Left lobe of liver (tissue), 2 donors: ENCODE measurements around the gene ALS2CL. TPM values are rescaled to one million over a fixed set of nuclear protein-coding genes. Genes with fewer than 3 reads are reported as not detected.

Experiments
- ATAC-seq: fragments of 200-7000 bp; cut with Tn5 transposase; one replicate; pipeline ENCODE4 v1.9.1; 2020; ENCODE audit warnings: mild to moderate bottlenecking, moderate library complexity
- DNase-seq: peaks from one replicate; pipeline ENCODE4 v3.0.0-alpha.2; 2020; ENCODE audit warnings: low spot score
- total RNA-seq: library from RNA; stranded (reverse); gene quantifications from one replicate; pipeline ENCODE4 v1.2.1, GENCODE V29; 2021
- donor health status: DM: no; HTN: no; CAD: no; lungs with moderate emphysema.
- donor health status: DM: no; HTN: yes; CAD: no.

Gene ALS2CL
- total RNA-seq, 1 donor from 2014 or later, result 24.2 TPM

DNA sequence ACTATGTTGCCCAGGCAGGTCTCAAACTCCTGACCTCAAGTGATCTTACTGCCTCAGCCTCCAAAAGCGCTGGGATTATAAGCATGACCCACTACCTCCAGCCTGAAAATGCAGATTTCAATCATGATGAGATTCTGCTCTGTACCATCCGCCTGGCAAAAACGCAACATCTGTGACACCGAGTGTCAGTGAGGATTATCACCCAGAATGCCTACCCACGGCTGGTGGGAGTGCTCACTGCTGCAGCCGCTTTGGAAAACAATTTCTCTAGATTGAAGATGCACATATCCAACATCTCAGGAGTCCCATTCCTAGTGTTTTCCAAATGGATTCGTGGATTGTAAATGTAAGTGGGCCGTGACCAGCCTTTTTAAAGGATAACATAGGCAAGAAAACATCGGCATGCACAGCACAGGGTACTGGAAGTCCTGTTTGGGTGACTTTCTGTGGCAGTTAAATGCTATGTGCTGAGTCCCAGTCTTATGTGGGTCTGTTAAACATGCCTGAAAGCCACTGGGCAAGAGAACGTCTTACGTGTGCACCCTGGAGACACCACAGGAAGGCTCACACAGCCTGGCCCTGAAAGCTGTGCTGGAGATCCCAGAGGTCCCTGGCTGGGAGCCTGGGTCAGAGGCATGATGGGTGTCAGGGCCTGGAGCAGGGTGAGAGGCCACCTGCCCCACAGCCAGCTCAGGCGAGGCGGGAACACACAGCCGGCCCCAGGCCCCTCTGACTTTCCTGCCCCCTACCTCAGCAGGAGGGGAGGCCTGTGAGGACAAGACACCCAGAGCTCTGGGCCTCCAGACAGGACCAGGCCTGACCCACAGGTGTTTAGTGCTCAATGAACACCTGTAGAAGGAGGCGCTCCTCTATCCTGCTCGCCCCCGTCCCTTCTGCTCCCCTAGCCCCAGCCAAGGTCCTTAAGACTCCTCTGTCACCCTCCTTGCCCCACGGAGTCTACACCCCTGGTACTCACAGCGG lies 23.3 kb upstream of the ALS2CL start:
- DNase-seq, result peak; percentile 33
- ATAC-seq, result no peak

DNA sequence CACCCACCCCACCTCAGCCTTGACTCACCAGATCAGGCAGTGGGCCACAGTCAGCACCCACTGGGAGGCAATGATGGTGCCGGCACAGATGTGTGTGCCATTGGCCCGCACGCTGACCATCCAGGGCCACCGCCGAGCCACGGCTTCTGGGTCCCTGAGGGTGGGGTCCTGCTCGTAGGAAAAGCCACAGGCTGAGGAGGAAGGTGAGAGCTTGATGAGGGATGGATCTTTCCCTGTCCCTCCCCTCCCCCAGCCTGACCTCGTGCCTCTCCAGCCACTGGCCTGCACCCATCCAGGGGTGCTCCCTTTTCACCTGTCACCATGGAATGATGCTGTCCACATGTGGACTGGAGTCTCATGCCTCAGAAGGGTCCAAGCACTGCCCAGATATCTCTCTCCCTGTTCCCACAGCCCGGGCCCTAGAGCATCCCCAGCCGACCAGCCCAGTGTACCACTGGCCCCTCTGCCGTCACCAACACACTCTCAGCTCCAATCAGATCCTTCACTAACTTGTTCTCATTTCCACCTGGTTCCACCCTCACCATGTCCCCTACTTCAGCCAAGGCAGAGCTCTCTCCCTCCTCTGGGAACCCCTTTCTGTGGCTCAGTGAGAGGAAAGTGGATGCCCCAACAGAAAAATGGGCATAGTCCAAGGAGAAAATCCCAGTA lies 22.2 kb upstream of the ALS2CL start:
- DNase-seq (peak; percentile 29), ATAC-seq (no peak)

DNA sequence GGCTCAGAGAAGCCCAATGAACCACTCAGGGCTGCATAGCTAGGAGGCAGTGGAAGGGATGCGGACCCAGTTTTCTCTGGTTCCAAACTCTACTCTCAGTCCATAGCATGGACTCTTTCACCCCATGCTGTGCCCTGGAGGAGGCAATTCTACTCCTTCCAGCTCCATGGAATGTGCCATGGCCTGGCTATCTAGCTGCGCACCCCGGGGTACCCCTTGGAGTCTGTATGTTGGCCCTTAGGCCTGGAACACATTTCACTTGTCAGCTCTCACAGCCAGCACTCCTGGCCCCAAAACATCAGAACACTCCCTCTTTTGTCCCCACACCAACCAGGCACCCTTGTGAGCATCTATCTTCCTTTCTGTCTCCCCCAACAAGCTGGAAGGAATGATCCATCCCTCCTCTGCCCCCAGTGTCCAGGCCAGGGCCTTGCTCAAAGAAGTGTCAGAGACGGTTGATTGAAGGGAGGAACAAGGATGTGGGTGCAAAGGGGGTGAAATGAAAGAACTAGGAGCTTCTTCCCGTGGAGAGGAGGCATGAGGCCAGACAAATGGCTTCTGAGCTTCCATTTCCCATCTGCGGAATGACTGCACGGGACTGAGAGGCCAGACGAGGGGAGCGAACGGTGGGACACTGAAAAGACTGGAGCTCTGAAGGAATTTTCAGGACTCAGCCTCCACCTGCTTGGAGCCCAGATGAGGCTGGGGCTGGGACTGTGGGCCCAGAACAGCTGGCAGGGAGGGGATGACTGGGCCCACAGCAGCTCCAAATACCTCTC lies 21.4 kb upstream of the ALS2CL start:
- ATAC-seq, result no peak
- DNase-seq, result peak; percentile 21

DNA sequence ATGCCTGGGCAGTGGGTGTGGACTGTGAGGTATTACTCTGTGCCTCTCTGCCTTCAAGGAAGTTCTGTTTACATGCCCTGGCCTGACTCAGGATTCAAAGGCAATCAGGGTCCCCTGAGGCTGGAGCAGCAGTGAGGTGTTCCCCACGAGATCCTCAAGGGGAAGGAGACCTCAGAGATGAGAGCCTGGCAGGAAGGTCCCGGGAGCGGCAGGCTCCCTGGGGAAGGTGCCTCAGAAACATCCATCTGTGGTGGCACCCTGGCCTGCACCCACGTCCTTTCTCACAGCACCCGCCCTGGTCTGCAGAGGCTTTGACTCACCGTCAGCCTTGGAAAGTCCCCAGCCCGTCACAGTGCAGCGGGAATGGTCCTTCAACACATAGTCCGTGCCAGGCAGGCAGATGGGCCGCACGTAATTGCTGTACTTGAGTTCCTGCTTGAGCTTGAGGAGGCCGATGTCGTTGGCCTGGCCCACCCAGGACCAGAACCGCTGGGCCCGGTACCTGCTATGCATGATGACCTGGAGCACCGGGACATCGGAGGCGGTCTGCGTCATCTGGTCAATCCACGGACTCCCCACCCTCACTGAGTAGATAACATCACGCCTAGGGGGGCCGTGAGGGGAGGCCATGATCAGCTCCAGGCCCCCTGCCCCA lies 20.5 kb upstream of the ALS2CL start:
- ATAC-seq (no peak), DNase-seq (peak; percentile 35)

DNA sequence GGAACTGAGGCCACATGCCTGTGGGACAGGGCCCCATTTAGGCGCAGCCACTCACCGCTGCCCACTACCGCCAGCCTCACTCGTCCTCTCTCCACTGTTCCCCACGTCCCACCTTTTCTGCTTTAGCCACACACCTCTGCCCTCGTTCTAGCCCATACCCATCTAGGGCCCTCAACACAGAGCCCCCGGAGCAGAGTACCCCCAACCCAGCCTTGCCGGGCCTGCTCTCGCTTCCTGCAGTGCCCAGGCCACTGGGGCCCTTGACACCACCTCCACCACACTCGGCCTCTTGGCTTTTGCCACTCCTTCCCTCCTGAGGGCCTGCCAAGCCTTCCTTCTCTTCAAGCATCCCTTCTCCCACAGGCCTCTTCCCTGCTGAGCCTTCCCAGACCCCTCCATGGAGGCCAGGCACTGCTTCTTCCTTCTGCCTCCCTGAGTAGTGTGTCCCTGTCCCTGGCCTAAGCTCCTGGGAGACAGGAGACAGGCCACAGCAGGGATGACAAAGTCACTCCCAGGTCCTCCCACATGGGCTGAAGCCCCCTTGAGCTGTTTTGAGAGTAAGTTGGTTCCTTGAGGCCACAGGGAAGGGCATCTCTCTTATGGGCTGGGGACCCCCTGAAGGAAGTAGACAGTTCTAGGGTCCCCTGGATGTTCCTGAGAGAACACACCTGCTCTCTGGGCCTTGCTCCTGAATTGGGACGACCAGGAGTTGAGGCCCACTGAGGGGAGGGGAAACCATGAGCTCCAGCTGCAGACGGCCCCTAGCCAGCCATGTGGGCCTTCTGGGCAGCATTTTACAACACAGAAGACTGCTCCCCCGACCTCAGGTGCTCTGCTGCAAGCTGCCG lies 19.8 kb upstream of the ALS2CL start:
- peak; percentile 34 for DNase-seq

DNA sequence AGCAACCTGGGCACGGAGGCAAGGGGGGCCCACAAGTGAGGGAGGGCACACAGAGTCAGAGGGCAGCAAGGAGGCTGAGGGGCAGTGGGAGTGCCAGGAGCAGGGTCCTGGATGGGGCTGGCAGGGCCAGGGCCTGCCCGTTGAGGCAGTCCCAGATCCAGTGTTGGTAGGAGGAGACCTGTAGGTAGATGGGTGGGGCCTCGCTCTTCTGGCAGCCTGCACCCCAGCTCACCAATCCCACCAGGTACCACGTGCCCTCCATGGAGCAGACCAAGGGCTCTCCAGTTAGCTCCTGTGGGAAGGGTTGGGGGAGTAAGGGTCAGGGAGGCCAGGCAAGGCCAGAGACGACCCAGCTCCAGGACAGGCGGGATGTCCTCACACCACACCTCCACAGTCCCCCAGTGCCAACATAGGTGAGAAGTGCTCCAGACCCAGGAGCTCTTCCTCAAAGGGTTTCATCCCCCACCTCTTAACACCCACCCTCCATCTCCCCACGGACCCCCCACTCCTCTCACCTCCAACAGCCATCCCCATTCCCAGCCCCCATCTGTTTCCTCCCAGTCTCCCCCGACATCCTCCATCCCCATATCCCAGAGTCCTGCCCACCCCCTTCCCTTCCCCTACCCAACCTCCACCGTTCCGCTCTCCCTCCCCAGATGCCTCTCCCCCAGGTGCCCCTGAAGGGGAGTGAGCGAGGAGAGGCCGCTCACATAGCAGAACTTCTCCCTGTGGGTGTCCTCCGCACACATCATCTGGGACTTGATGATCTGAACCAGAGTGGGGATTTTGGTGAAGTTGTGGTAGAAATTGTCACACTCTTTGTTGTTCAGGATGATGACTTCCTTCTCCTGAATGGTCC lies 18.9 kb upstream of the ALS2CL start:
- no peak for ATAC-seq
- DNase-seq, result peak; percentile 37

More for the DNA sequence above, 19.8 kb upstream of the ALS2CL start:
- no peak for ATAC-seq

DNA sequence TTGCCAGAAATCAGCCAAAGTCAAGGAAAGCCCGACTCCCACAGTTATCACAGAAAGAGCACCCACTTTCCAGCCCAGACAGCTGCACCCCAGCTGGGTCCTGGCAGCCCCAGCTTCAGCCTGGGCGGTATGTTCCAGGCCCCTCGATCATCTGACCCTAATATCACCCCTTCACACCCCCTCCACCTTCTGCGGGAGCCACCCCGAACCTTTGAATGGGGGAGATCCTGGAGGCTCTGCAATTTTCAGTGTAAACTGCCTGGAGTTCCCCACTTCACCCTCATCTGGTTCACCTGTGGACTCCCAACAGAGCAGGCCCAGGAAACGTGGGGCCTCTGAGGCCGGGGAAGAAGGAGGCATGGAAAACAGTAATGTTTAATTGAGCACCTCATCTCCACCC lies 18.3 kb upstream of the ALS2CL start:
- no peak for ATAC-seq
- peak; percentile 36 for DNase-seq

DNA sequence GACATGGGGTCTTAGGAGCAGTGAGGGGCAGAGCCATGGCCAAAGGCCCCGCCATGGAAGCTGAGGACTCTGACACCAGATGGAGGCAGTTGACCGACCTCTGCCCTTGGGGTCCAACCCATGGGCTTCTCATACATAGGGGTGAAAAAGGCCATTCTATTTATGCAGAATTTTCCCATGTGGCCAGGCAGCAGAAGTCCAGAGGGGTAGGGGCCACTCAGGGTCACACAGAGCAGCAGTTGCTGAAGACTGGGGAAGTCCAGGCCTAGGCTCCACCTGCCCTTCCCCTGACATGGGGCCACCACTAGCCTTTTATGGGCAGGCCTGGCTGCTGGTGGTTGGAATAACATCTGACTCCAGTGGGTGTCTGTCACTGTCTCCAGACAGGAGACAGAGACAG lies 17.8 kb upstream of the ALS2CL start:
- no peak for ATAC-seq
- peak; percentile 35 for DNase-seq

DNA sequence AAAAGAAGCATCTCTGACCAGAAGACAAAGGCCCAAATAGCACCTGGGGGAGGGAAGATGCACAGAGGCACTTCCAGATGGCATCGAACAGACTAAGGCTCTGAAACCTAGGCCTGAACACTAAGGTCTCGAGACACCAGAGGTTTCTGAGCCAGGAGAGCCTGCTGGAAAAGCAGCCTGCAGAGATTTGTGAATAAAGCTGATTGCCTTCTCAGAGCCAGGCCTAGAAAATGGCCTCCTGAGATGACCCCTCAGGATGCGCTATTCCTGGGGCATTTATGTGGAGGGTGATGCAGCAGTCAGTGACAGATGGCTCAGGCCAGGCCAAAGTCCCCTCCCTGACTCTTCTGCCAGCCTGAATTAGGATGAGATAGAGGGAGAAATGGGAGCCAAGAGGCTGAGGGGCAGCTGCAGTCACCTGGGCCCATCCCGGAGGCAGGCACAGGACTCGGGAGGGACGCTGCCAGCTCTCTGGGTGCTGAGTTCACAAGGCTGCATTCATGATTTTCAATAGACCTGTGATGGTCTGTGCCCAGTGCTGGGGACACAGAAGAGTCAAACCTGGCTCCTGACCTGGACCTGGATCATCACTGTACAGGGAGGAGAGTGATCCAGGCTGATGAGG lies 17.3 kb upstream of the ALS2CL start:
- no peak for DNase-seq
- no peak for ATAC-seq

DNA sequence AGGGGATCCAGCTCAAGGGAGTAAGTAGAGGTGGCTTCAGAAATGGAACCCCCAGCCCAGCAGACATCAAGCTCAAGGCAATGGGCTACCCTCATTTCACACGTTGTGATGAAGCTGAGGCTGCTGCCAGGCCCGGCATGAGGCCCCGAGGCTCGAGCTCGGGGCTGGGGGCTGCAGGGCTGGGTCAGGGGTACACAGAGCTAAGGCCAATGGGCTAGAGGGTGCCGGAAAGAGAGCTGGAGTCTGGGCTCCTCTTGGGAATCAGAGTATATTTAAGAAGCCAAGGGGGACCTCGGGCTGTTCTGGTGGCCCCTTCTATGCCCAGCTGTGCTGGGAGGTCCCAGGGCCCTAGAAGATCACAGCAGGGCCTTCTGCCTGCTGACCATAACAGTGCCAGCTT lies 16.8 kb upstream of the ALS2CL start:
- ATAC-seq (no peak), DNase-seq (no peak)

DNA sequence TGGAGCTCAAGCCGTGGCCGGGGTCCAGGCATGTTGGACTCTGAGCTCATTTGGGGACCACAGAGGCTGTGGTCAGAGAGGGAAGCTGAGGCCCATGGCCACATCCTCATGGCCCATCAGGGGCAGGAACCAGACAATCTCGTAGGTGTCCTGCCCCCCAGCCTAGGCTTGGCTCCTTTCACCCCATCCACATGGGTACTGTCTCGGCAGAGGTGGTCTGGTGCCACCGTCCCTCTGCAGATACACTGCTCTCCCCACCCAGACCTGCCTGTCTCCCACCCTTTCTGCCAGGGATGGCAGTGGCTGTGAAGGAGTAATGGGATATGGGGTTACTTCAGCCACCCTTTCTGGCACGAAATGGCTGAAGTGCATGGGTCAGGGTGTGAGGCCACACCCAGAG lies 16.2 kb upstream of the ALS2CL start:
- ATAC-seq (no peak), DNase-seq (peak; percentile 37)

DNA sequence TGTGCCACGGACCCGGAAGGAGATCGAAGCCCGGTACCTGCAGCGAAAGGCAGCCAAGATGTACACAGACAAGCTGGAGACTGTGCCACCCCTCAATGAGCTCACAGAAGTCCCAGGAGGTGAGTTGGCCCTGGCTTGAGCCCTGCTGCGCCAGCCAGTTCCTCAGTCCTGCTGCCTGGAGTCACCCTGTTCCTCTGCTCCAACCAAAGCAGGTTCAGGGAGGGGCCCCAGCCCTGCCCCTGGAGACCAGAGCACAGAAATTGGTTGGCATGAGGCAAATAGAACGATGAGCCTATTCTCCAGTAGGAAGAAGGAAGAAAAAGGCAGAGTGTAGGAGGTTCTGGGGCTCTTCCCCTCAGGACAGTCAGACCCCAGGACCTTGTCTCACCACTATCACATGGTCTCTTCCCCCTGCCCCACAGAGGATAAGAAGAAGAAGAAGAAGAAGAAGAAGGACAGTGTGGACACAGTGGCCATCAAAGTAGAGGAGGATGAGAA lies 15.7 kb upstream of the ALS2CL start:
- DNase-seq (peak; percentile 34), ATAC-seq (no peak)

DNA sequence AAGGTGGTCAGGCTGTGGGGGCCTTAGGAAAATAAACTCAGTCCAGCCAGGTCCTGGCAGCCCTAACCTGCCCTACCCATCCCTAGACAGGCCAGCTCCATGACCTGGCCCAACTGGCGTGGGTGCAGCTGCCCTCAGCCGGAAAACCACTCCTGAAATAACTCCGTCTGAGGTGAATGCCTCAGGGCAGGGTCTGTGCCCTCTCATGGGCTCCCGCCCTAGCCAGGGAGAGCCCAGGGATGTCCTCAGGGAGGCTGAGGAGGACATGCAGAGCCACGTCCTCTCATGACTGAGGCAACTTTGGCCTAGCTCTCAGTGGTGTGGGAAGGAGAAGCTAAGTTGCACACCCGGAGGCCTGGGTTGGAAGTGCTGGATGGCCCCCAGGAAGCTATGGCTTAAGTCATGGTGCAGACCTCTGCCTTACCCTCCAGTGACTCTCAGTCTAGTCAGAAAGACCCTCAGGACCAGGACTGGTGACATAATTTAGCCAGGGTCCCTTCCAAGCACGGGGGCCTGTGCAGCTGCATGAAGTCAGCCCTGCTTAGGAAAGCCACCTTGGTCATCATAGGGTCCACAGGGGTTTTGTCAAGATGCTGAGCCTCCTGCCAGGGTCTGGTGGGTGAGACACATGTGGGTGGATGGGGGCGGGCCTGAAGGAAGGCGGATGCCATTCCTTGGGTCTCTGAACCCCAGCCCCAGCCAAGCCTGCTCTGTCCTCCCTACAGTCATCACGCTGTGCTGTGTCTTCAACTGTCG lies 15.1 kb upstream of the ALS2CL start:
- ATAC-seq (no peak), DNase-seq (no peak)

DNA sequence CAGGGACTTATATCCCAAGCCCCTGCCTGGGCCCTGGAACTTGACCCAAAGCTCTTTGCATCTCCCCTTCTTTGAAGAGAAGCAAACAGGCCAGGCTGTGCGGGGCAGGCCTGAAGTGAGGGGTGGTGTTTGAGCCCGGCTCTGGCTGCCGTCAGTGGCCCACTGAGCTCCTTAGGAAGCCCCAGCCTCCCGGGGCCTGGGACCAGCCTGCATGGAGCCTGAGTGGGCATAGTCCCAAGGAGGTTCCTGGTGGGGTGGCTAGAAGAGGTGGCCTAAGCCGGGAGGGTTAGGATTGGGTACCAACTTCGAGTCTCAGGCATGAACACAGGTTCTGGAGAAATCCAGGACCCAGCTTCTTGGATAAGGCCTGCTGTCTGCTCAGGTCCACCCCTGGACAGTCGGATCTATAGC lies 14.1 kb upstream of the ALS2CL start:
- DNase-seq, result no peak
- ATAC-seq, result no peak

DNA sequence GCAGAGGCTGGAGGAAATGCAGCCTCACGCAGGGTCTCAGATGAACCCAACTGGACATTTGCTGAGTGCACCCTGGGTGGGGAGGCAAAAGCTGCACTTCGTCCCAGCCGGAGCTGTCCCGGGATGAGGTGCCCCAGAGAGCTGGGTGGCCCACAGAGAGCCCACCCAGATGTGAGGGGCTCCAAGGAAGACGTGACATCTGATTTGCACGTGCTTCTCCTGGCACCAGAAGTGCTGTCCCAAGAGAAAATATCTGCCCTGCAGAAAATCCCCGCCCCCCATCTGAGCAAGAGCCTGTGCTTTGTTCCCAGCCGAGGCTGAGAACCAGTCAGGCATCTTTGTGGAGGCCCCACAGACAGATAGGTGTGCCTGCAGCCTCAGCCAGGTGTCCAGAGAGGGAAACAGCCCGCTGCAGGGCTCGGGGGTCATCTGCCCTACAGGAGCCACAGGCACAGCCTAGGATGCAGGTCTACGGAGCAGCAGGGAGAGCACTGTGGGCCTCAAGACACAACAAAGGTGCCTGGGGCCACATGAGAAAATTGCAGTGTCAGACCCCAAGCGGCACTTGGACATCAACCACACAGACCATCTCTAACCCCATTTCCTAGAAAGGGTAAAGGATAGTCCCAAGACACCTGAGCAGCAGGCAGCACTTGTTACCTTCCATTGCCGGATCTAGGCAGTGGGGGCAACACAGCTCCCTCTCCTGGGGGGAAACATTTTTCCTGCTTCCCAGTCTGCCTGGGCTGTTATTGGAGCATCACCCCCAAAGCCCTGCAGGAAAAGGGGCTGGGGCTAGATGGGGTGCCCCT lies 13.5 kb upstream of the ALS2CL start:
- ATAC-seq, result no peak
- no peak for DNase-seq

DNA sequence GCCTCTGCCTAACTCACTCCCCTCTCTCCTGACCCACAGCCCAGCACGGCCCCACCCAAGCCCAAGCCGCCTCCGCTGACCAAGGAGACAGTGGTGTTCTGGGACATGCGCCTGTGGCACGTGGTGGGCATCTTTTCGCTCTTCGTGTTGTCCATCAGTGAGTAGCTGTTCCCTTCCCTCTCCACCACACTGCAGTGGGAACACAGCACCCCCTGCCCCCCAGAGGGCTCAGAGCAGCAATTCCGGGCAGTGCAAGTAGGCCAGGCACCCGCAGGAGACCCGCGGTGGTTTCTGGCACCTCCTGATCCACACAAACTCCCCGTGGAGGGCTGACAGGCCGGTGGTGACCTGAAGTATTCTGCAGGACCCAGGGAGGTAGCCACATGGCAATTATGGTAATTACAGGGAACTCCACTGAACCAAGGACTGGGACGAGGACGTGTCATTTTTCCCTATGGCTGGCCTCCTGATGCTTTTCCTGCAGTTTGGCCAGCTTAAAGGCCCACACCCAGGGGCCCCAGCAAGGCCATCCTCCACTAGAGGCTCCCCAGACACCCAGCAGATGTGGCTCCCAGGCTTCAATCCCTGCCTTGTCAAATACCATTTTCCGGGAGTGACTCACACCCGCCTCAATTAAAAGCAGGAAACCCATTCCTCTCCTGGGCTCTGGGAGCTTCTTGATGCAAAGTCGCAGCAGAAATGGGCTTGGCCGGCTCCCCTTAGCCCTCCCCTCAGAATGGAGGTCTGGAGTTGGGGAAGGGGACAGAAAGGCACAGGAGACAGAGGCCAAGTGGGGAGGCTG lies 12.5 kb upstream of the ALS2CL start:
- ATAC-seq (no peak), DNase-seq (no peak)
